ENCODE measurements around the gene PMCH.

DNA sequence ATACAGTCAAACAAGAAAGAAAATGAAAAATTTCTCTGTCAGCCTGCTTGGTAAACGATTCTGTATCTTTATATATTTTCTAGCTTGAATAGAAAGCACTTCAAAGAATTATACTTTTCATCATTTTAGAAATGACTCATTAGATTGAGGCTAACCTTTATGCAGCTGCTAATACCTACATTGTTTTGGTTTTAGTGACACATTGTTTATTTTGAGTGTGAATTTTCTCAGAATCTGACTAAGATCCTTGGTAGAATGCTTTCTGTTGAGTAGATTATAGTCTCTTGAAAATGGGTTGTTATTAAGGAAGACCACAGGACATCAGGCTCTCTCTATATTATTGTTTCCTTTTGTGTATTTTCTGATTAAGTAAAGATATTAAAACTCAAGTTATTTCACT is at the start of gene PMCH:
- TF ChIP-seq, protein P1, sequence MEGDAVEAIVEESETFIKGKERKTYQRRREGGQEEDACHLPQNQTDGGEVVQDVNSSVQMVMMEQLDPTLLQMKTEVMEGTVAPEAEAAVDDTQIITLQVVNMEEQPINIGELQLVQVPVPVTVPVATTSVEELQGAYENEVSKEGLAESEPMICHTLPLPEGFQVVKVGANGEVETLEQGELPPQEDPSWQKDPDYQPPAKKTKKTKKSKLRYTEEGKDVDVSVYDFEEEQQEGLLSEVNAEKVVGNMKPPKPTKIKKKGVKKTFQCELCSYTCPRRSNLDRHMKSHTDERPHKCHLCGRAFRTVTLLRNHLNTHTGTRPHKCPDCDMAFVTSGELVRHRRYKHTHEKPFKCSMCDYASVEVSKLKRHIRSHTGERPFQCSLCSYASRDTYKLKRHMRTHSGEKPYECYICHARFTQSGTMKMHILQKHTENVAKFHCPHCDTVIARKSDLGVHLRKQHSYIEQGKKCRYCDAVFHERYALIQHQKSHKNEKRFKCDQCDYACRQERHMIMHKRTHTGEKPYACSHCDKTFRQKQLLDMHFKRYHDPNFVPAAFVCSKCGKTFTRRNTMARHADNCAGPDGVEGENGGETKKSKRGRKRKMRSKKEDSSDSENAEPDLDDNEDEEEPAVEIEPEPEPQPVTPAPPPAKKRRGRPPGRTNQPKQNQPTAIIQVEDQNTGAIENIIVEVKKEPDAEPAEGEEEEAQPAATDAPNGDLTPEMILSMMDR (IDR thresholded peaks at IDR 0.05) = no peak
- TF ChIP-seq POLR2AphosphoS5 (IDR thresholded peaks at IDR 0.05) (no peak), POLR2A (IDR thresholded peaks at IDR 0.05) (no peak), EP300 (IDR thresholded peaks at IDR 0.05) (no peak)
